ENCODE results near the gene REXO1. TPM values are rescaled to one million over a fixed set of nuclear protein-coding genes. Genes with fewer than 3 reads are reported as not detected.

REXO1 gene
- polyA plus RNA-seq, 3 donors = 2.8 to 60.8 (median 3.0) TPM

DNA sequence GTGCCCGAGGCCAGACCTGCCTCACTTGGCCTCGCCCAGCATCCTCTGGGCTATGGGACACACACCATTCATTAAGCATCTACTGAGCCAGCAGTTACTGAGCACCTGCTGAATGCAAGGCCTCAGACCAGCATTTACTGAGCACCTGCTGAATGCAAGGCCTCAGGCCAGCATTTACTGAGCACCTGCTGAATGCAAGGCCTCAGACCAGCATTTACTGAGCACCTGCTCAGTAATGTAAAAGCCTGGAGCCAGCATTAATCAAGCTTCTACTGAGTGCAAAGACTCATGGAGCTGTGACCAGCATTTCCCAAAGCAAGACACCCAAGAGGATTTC is 39.9 kb downstream of the REXO1 start:
- TF ChIP-seq, protein P1, sequence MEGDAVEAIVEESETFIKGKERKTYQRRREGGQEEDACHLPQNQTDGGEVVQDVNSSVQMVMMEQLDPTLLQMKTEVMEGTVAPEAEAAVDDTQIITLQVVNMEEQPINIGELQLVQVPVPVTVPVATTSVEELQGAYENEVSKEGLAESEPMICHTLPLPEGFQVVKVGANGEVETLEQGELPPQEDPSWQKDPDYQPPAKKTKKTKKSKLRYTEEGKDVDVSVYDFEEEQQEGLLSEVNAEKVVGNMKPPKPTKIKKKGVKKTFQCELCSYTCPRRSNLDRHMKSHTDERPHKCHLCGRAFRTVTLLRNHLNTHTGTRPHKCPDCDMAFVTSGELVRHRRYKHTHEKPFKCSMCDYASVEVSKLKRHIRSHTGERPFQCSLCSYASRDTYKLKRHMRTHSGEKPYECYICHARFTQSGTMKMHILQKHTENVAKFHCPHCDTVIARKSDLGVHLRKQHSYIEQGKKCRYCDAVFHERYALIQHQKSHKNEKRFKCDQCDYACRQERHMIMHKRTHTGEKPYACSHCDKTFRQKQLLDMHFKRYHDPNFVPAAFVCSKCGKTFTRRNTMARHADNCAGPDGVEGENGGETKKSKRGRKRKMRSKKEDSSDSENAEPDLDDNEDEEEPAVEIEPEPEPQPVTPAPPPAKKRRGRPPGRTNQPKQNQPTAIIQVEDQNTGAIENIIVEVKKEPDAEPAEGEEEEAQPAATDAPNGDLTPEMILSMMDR (IDR thresholded peaks at IDR 0.05) = no peak
- H3K36me3 ChIP-seq (replicated peaks in 1 of 2; ENCODE audit: control insufficient read depth in 1 of 2, insufficient read depth in 2 of 2, low read length in 2 of 2) = peaks cover 12 to 17% of the 10 kb centered on the region in 2 donors
- WGBS (ENCODE audit: insufficient coverage) = 96% methylated on average over 2 of the region's 2 CpGs

DNA sequence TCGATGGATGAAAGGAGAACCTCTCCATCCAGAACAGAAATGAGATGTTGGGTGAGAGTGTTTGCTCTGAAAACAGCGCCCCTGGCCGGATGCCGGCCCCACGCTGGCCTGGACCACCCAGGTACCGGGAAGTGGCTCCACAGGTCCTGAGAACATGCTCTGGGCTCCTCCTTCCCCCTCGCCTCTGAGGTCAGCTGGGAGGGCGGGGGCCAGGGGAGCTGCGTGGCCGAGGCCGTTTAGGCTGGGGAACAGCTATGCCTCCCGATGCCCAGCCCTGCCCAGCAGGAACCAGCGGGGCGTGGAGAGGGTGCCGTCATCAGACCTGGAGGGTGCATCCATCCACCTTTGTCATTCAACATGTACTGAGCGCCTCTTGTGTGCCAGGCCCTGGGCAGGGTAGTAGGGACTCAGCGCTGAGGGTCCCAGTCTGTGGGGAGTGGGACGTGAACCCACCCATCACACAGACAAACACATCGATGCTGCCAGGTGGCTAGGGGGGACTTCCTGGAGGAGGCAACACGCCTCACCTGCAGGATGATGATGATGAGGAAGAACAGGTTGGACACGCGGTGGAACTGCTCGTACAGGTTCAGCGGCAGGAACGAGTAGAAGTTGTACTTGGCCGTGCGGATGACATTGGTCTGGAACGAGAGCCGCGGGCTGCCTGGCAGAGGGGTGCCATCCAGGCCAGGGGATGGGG is 40.4 kb downstream of the REXO1 start:
- no peak overlapping the region for H3K4me2 ChIP-seq (replicated peaks; ENCODE audit: extremely low read depth, low read length, poor library complexity, severe bottlenecking)
- no peaks in the 10 kb centered on the region for H3K79me2 ChIP-seq (ENCODE audit: insufficient read depth, low read length)
- H3K9ac ChIP-seq (ENCODE audit: insufficient read depth, low read length, poor library complexity, severe bottlenecking) = no peak overlapping the region
- DNase-seq = no peak
- TF ChIP-seq, protein P1 (IDR thresholded peaks at IDR 0.05) = no peak
- intact Hi-C loops (cut with micrococcal nuclease) = no loop called here
- no peak overlapping the region for H3K4me3 ChIP-seq (replicated peaks in 1 of 3; ENCODE audit: low read depth in 2 of 3, low read length in 3 of 3)
- Mint-ChIP-seq H3K27me3 (ENCODE audit: low read depth in 3 of 3) (no peaks in the 10 kb centered on the region), H3K27ac (no peak overlapping the region), H3K36me3 (peaks cover 26 to 53% of the 10 kb centered on the region in 2 donors), H3K9me3 (no peaks in the 10 kb centered on the region), H3K4me3 (no peak overlapping the region), H3K4me1 (peaks cover 10% of the 10 kb centered on the region)
- H3K27ac ChIP-seq (ENCODE audit: low read depth in 1 of 2, low read length in 2 of 2) = no peak overlapping the region
- 97% methylated on average over 22 of the region's 30 CpGs for WGBS (ENCODE audit: insufficient coverage)
- peaks cover 15 to 17% of the 10 kb centered on the region in 2 donors for H3K36me3 ChIP-seq (replicated peaks in 1 of 2; ENCODE audit: control insufficient read depth in 1 of 2, insufficient read depth in 2 of 2, low read length in 2 of 2)
- H2AFZ ChIP-seq (ENCODE audit: insufficient read depth, low read depth, low read length, poor library complexity, severe bottlenecking) = no peak overlapping the region
- H3K4me1 ChIP-seq (ENCODE audit: control insufficient read depth in 1 of 2, insufficient read depth in 2 of 2, low read length in 2 of 2) = peaks cover 10 to 15% of the 10 kb centered on the region in 2 donors
- H3K9me3 ChIP-seq (replicated peaks in 1 of 2; ENCODE audit: control insufficient read depth in 1 of 2, insufficient read depth in 1 of 2, low read length in 2 of 2) = no peaks in the 10 kb centered on the region
- H4K20me1 ChIP-seq (ENCODE audit: insufficient read depth, low read length) = no peaks in the 10 kb centered on the region
- H3K27me3 ChIP-seq (ENCODE audit: control insufficient read depth in 2 of 2, insufficient read depth in 2 of 2, low read length in 2 of 2) = no peaks in the 10 kb centered on the region

More for the DNA sequence above, 39.9 kb downstream of the REXO1 start:
- Mint-ChIP-seq H3K27ac (no peak overlapping the region), H3K36me3 (peaks cover 21 to 48% of the 10 kb centered on the region in 2 donors), H3K27me3 (ENCODE audit: low read depth in 3 of 3) (no peaks in the 10 kb centered on the region), H3K4me1 (peaks cover 15% of the 10 kb centered on the region), H3K4me3 (no peak overlapping the region), H3K9me3 (no peaks in the 10 kb centered on the region)
- intact Hi-C loops (cut with micrococcal nuclease) = no loop called here
- Histone ChIP-seq H3K4me2 (replicated peaks; ENCODE audit: extremely low read depth, low read length, poor library complexity, severe bottlenecking) (no peak overlapping the region), H3K4me1 (ENCODE audit: control insufficient read depth in 1 of 2, insufficient read depth in 2 of 2, low read length in 2 of 2) (peaks cover 15 to 20% of the 10 kb centered on the region in 2 donors), H4K20me1 (ENCODE audit: insufficient read depth, low read length) (no peaks in the 10 kb centered on the region), H3K27me3 (ENCODE audit: control insufficient read depth in 2 of 2, insufficient read depth in 2 of 2, low read length in 2 of 2) (no peaks in the 10 kb centered on the region), H3K79me2 (ENCODE audit: insufficient read depth, low read length) (no peaks in the 10 kb centered on the region), H2AFZ (ENCODE audit: insufficient read depth, low read depth, low read length, poor library complexity, severe bottlenecking) (no peak overlapping the region), H3K9me3 (replicated peaks in 1 of 2; ENCODE audit: control insufficient read depth in 1 of 2, insufficient read depth in 1 of 2, low read length in 2 of 2) (no peaks in the 10 kb centered on the region), H3K9ac (ENCODE audit: insufficient read depth, low read length, poor library complexity, severe bottlenecking) (no peak overlapping the region), H3K4me3 (replicated peaks in 1 of 3; ENCODE audit: low read depth in 2 of 3, low read length in 3 of 3) (no peak overlapping the region), H3K27ac (ENCODE audit: low read depth in 1 of 2, low read length in 2 of 2) (no peak overlapping the region)
- DNase-seq = no peak

All from CD14-positive monocyte (primary cell).